Measurements from ENCODE around the gene TOX3. TPM values are rescaled to one million over a fixed set of nuclear protein-coding genes. Genes with fewer than 3 reads are reported as not detected.

TOX3 gene
- total RNA-seq, 1 donor from 2014 or later: 0.49 TPM

GRCh38 chr16:52450916-52451315 is 96.0 kb downstream of the TOX3 start:
- no peak for DNase-seq

- DNase-seq: no peak
Measured at GRCh38 chr16:52450241-52450640, 96.7 kb downstream of the TOX3 start.

- DNase-seq: peak; percentile 49
Measured at GRCh38 chr16:52446080-52446479, 100.9 kb downstream of the TOX3 start.

GRCh38 chr16:52441886-52442285 is 105.1 kb downstream of the TOX3 start:
- DNase-seq: no peak

GRCh38 chr16:52440248-52440647 is 106.7 kb downstream of the TOX3 start:
- no peak for DNase-seq

- no peak for DNase-seq
Measured at GRCh38 chr16:52439750-52440149, 107.2 kb downstream of the TOX3 start.

GRCh38 chr16:52439171-52439701 is 107.7 kb downstream of the TOX3 start:
- no peak for DNase-seq

GRCh38 chr16:52437277-52437670 is 109.7 kb downstream of the TOX3 start:
- DNase-seq: no peak

GRCh38 chr16:52436339-52437276 is 110.3 kb downstream of the TOX3 start:
- DNase-seq: no peak

- no peak for DNase-seq
Measured at GRCh38 chr16:52434224-52434623, 112.7 kb downstream of the TOX3 start.

GRCh38 chr16:52433643-52434042 is 113.3 kb downstream of the TOX3 start:
- DNase-seq: no peak

GRCh38 chr16:52424591-52424990 is 122.4 kb downstream of the TOX3 start:
- no peak for DNase-seq

- DNase-seq: no peak
Measured at GRCh38 chr16:52422307-52422706, 124.6 kb downstream of the TOX3 start.

GRCh38 chr16:52418201-52418600 is 128.7 kb downstream of the TOX3 start:
- no peak for DNase-seq

GRCh38 chr16:52416888-52417287 is 130.1 kb downstream of the TOX3 start:
- no peak for DNase-seq

GRCh38 chr16:52411011-52411410 is 135.9 kb downstream of the TOX3 start:
- DNase-seq: no peak

GRCh38 chr16:52408191-52408845 is 138.6 kb downstream of the TOX3 start:
- no peak for DNase-seq

- no peak for DNase-seq
Measured at GRCh38 chr16:52407778-52408177, 139.2 kb downstream of the TOX3 start.

- DNase-seq: no peak
Measured at GRCh38 chr16:52405441-52405840, 141.5 kb downstream of the TOX3 start.

GRCh38 chr16:52404546-52404945 is 142.4 kb downstream of the TOX3 start:
- no peak for DNase-seq

GRCh38 chr16:52399116-52399515 is 147.8 kb downstream of the TOX3 start:
- no peak for DNase-seq

GRCh38 chr16:52398491-52398960 is 148.4 kb downstream of the TOX3 start:
- no peak for DNase-seq

- DNase-seq: no peak
Measured at GRCh38 chr16:52398021-52398420, 148.9 kb downstream of the TOX3 start.
